HG03097 (cell line): ENCODE results near the gene SLC38A11.
A peak's percentile ranks its signal among the peaks of the same experiment; 100 is the strongest.

ENCODE experiments used
- ATAC-seq: cut with Tn5 transposase; IDR thresholded peaks from one replicate; pipeline ENCODE4 v1.9.1; 2021; ENCODE audit not compliant: unreplicated experiment, low FRiP score

The SLC38A11 gene

DNA sequence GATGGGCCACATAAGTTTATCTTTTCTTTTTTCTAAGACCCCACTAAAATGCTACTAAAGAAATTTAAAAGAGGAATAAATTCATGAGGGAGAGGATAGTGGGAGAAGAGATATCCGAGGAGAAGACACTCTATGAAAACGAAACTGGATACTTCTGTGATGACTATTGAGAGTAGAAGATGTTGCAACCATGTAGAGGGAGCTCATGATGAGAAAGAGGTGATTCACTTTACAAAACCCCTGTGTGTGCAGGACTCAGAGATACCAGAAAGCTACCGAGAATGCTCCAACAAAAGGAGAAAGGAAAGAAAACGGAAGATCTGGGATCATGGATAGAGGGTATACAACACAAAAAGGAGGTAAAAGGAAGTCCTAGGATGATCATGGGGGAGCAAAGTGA, 34.9 kb downstream of the SLC38A11 start:
- ATAC-seq: no peak

GRCh38 chr2:164917296-164917903, 37.9 kb downstream of the SLC38A11 start:
- ATAC-seq: no peak

- no peak for ATAC-seq
These were observed 39.8 kb downstream of the SLC38A11 start for GRCh38 chr2:164915566-164915965.

DNA sequence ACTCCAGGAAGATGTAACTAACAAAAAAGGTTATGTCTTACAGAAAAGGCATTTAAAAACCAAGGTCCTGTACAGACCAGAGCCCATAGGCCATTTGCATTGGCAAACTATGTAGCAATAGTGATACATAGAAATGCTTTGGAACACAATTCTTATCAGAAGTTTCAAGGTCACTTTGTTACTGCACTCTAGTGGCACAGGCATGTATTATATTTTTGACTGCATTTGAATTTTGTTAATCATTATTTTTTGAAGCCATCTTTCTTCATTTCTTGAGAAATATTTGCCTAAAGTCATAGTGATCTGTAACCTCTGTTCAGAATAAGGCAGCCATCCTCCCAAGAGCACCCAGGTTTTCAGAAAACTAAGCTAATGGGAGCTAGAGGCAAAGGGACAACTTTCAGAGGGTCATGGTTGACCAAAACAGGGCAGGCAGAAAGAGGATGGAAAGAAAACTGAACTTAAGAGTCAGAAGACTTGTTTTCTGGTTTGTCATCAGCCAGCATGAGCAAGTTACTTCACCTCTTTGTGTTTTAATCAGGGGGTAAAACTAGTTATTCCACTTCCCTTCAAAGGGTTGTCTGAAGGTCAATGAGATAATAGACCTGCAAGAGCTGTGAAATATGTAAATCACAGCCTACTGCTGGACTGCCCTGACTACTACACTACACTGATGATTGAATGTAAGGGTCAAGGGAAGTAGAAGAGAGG, 41.5 kb downstream of the SLC38A11 start:
- ATAC-seq: no peak

GRCh38 chr2:164913011-164913410, 42.3 kb downstream of the SLC38A11 start:
- no peak for ATAC-seq

DNA sequence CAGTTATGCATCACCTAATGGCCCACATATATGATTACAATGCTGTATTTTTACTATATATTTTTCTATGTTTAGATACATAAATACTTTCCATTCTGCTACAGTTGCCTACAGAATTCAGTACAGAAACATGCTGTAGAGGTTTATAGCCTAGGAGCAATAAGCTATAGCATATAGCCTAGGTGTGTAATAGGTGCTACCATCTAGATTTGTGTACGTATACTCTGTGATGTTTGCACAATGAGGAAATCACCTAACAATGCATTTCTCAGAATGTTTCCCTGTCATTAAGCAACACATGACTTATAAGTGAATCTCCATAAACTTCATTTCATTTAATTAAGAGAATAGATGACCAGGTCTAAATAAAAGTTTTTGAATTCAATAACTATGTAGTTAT, 43.5 kb downstream of the SLC38A11 start:
- ATAC-seq: no peak

GRCh38 chr2:164910101-164910899, 45.0 kb downstream of the SLC38A11 start:
- ATAC-seq: no peak

DNA sequence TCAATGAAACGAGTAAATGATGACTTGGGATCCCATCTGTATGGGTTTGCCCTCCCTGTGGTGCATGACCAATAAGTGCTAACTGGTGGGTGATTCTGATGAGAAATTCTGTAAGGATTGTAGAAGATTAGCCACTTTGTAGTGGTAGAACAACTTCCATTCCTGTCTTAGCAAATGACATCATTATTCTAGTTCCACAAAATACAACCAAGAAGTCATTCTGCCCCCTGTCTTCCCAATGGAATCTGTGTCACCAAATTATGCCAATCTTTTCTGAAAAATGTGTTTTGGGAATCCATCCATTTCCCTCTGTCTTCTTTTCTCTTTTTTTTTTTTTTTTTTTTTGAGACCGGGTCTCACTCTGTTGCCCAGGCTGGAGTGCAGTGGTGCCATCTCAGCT, 48.4 kb downstream of the SLC38A11 start:
- ATAC-seq: no peak

- no peak for ATAC-seq
These were observed 50.0 kb downstream of the SLC38A11 start for GRCh38 chr2:164905307-164905706.

- ATAC-seq: no peak
These were observed 51.4 kb downstream of the SLC38A11 start for GRCh38 chr2:164903951-164904350.

DNA sequence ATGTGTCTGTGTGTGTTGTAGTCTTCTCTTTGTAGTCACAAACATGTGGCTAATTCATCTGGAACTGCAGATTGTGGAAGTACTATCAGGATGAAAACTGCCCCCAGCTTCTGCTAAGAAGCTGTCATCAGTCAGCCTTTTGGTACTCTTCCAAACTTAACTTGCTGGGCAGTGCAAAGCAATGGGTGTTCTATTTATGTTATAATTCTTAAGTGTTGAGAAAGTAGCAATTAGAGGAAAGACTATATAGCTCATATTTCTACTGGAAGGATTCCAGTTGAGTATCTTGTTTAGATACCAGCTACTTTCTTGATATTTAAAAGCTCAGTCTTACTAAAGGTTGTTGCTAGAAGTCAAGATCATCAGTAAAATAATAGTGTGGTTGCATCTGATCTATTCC, 52.1 kb downstream of the SLC38A11 start:
- no peak for ATAC-seq

GRCh38 chr2:164899121-164899520, 56.2 kb downstream of the SLC38A11 start:
- no peak for ATAC-seq

DNA sequence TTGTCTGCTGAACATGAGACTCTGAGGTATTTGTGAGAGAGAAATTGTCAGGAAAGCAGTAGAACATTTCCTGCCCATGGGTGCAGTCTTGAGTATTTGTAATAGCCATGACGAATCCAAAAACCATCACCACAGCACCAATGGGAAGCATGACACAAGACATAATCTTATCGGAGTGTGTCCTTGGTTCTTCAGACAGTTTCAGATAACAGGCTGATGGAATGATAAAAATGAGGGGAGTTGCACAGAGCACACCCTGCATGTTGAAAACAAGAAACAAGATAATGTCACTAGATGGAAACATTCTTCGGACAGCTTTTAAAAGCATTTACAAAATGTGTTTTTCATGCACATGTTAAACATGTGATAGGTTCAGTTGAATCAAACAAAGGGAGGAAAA, 56.9 kb downstream of the SLC38A11 start:
- ATAC-seq: no peak

DNA sequence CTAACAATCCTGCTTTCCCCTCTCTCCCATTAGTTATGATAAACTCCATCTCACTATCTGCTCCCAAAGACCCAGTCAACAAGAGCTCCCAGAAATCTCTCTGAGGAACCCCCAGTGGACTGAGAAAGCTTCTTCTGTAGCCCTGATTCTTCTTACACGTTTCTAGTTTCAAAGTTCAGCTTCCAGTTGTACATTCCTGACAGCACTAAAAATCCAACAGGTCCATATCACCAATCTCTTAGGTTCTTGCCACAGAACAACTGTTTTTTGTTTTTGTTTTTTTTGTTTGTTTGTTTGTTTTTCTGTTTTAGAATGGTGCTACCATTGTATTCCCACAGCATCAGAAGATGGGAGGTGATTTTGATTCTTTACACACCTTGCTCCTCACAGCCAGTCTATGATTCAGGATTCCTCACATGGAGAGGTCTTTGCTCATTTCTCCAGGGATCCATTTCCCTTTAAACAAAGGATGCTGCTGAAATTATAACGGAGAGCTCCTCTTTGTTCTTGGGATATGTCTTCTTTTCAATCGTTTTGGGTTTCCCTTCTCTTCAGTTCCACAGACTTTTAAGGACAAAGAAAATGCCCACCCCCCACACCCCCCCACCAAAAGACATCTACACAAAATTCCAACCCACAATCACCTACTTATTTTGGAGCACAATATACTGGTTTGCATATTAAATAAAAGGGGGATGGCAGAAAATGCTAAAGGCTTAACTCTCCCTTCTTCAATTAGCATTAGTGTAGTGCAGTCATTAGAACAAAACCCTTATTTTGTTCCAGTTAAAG, 57.7 kb downstream of the SLC38A11 start:
- ATAC-seq: no peak

GRCh38 chr2:164896634-164897355, 58.5 kb downstream of the SLC38A11 start:
- ATAC-seq: peak; percentile 100

- ATAC-seq: no peak
These were observed 59.1 kb downstream of the SLC38A11 start for GRCh38 chr2:164896226-164896625.

DNA sequence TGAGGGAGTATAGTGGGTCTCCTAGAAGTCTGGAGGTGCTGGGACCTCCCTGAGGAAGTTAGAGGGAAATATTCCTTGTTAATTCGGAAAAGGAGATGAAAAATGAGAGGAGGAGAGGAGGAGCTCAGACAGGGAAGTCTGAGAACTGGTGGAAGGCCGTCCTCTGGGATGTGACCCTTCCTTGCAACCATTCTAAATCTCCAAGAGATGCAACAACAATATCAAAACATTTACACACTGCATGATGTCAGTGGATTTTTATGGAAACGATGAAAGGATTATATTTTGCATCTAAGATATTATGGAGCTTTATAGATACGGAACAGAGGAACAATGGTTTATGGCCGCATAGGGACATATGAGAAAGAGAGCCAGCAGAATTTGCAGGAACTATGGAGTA, 63.9 kb downstream of the SLC38A11 start:
- no peak for ATAC-seq

- no peak for ATAC-seq
These were observed 64.8 kb downstream of the SLC38A11 start for GRCh38 chr2:164890544-164890943.

GRCh38 chr2:164888592-164888991, 66.7 kb downstream of the SLC38A11 start:
- no peak for ATAC-seq

- ATAC-seq: no peak
These were observed 67.7 kb downstream of the SLC38A11 start for GRCh38 chr2:164887434-164888144.
